ENCODE data around the gene CHD5.
"Not testable (repeated sequence)": the region's sequence is repeated elsewhere in the genome, so short reads cannot be mapped to it uniquely, and the experiment has no call there.

CHD5 gene

DNA sequence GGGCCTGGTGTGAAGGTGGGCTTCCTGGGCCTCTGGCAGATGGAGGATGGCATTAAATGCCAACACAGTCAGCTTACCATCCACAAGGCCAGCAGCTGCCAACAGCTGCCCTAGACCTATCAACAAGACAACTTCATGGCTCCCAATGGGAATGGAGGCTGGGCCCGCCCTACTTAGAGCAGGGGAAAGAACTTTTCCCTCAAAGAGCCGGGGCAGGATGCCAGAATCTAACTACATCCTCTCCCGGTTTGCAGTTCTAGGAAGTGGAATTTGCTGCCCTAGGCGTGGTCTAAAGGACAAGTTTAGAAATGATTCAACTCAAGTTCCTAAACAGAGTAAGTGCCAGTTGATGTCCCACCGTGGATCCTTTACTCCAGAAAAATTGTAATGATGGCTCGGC is 42.5 kb upstream of the CHD5 start:
- Histone ChIP-seq H2BK15ac (ENCODE audit: low read depth, poor library complexity, severe bottlenecking) (no peak overlapping the region), H2BK120ac (ENCODE audit: low read depth, low read length) (no peak overlapping the region), H3K27ac (ENCODE audit: low read length, poor library complexity, severe bottlenecking) (no peak overlapping the region), H3K14ac (ENCODE audit: low read length in 2 of 2) (no peak overlapping the region), H3K4me3 (ENCODE audit: insufficient read depth in 1 of 2, low read depth in 1 of 2, low read length in 2 of 2) (no peak overlapping the region), H3K36me3 (ENCODE audit: control insufficient read depth in 1 of 2, insufficient read depth in 2 of 2, low read depth in 1 of 2, low read length in 2 of 2) (peaks cover 40 to 50% of the 10 kb centered on the region in 2 experiments), H3K9ac (ENCODE audit: low read length) (no peak overlapping the region), H2BK12ac (ENCODE audit: low read length in 2 of 2) (no peak overlapping the region), H3K4me1 (ENCODE audit: control insufficient read depth, insufficient read depth, low read depth, low read length) (peaks cover 19% of the 10 kb centered on the region), H2AK5ac (ENCODE audit: low read length, severe bottlenecking) (no peak overlapping the region), H2BK5ac (ENCODE audit: low read depth, low read length, poor library complexity, severe bottlenecking) (no peak overlapping the region), H3K27me3 (ENCODE audit: control insufficient read depth in 1 of 2, insufficient read depth in 1 of 2, low read length in 2 of 2) (no peaks in the 10 kb centered on the region), H3K23ac (ENCODE audit: low read length in 2 of 2) (no peak overlapping the region), H3K4ac (ENCODE audit: low read depth in 1 of 2, low read length in 2 of 2) (no peak overlapping the region), H3K18ac (ENCODE audit: low read depth in 1 of 2, low read length in 2 of 2) (no peak overlapping the region), H4K8ac (ENCODE audit: low read length) (no peak overlapping the region), H3K4me2 (ENCODE audit: low read length, poor library complexity, severe bottlenecking) (no peak overlapping the region), H2AFZ (ENCODE audit: low read depth, low read length) (no peak overlapping the region), H4K91ac (ENCODE audit: low read length) (no peak overlapping the region), H3K9me3 (ENCODE audit: control insufficient read depth, low read length) (no peaks in the 10 kb centered on the region), H3K79me1 (replicated peaks; ENCODE audit: low read length, poor library complexity, severe bottlenecking) (peaks cover 14% of the 10 kb centered on the region)
- 91% methylated on average over 6 of the region's 6 CpGs for WGBS
- no peak for DNase-seq

DNA sequence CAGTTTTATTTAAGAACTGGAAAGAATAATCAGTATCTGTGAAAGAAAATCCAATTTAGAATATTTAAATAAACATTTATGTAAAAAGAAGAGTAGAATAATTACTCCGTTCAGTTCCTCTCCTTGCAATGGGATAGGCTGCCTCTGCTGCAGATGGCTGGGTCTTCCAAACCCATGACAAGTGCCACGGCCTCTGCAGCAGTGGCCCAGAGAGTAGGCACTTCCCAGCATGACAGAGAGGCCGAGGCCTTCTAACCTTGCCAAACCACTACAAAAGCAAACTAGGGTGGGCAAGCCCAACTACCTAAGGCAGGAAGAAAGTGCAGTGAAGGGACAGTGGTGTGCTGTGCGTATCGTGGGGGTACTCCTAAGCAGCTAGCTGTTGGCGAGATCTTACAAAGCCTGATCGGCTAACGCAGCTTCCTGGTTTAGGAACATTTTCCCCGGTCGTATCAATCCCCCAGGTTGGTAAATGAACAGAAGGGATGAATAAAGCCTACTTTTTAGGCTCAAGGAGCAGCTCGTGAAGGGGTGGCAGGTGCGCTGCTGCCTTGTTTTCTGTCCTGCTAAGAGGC is 41.2 kb upstream of the CHD5 start:
- Histone ChIP-seq H3K9me3 (ENCODE audit: control insufficient read depth, low read length) (no peaks in the 10 kb centered on the region), H2BK5ac (ENCODE audit: low read depth, low read length, poor library complexity, severe bottlenecking) (no peak overlapping the region), H2BK15ac (ENCODE audit: low read depth, poor library complexity, severe bottlenecking) (no peak overlapping the region), H3K27me3 (ENCODE audit: control insufficient read depth in 1 of 2, insufficient read depth in 1 of 2, low read length in 2 of 2) (no peaks in the 10 kb centered on the region), H3K9ac (ENCODE audit: low read length) (no peak overlapping the region), H3K27ac (ENCODE audit: low read length, poor library complexity, severe bottlenecking) (no peak overlapping the region), H3K4ac (ENCODE audit: low read depth in 1 of 2, low read length in 2 of 2) (no peak overlapping the region), H4K8ac (ENCODE audit: low read length) (peak overlapping the region; percentile 46), H3K4me3 (ENCODE audit: insufficient read depth in 1 of 2, low read depth in 1 of 2, low read length in 2 of 2) (no peak overlapping the region), H3K4me2 (ENCODE audit: low read length, poor library complexity, severe bottlenecking) (no peak overlapping the region), H2AK5ac (ENCODE audit: low read length, severe bottlenecking) (no peak overlapping the region), H3K23ac (ENCODE audit: low read length in 2 of 2) (no peak overlapping the region), H2BK12ac (ENCODE audit: low read length in 2 of 2) (no peak overlapping the region), H2AFZ (ENCODE audit: low read depth, low read length) (no peak overlapping the region), H3K79me1 (replicated peaks; ENCODE audit: low read length, poor library complexity, severe bottlenecking) (peaks cover 11% of the 10 kb centered on the region), H2BK120ac (ENCODE audit: low read depth, low read length) (no peak overlapping the region), H3K14ac (ENCODE audit: low read length in 2 of 2) (no peak overlapping the region), H4K91ac (ENCODE audit: low read length) (no peak overlapping the region), H3K36me3 (ENCODE audit: control insufficient read depth in 1 of 2, insufficient read depth in 2 of 2, low read depth in 1 of 2, low read length in 2 of 2) (peaks cover 37 to 40% of the 10 kb centered on the region in 2 experiments), H3K18ac (ENCODE audit: low read depth in 1 of 2, low read length in 2 of 2) (no peak overlapping the region), H3K4me1 (ENCODE audit: control insufficient read depth, insufficient read depth, low read depth, low read length) (peaks cover 19% of the 10 kb centered on the region)
- DNase-seq: no peak
- WGBS: 89% methylated on average over 11 of the region's 12 CpGs

- Histone ChIP-seq H3K14ac (ENCODE audit: low read length in 2 of 2) (no peak overlapping the region), H2BK15ac (ENCODE audit: low read depth, poor library complexity, severe bottlenecking) (no peak overlapping the region), H2AFZ (ENCODE audit: low read depth, low read length) (no peak overlapping the region), H3K9me3 (ENCODE audit: control insufficient read depth, low read length) (no peaks in the 10 kb centered on the region), H2BK12ac (ENCODE audit: low read length in 2 of 2) (no peak overlapping the region), H2BK5ac (ENCODE audit: low read depth, low read length, poor library complexity, severe bottlenecking) (no peak overlapping the region), H4K8ac (ENCODE audit: low read length) (no peak overlapping the region), H3K23ac (ENCODE audit: low read length in 2 of 2) (no peak overlapping the region), H3K27me3 (ENCODE audit: control insufficient read depth in 1 of 2, insufficient read depth in 1 of 2, low read length in 2 of 2) (no peaks in the 10 kb centered on the region), H3K27ac (ENCODE audit: low read length, poor library complexity, severe bottlenecking) (no peak overlapping the region), H3K4me2 (ENCODE audit: low read length, poor library complexity, severe bottlenecking) (no peak overlapping the region), H2BK120ac (ENCODE audit: low read depth, low read length) (no peak overlapping the region), H3K4ac (ENCODE audit: low read depth in 1 of 2, low read length in 2 of 2) (no peak overlapping the region), H3K79me1 (replicated peaks; ENCODE audit: low read length, poor library complexity, severe bottlenecking) (peaks cover 5% of the 10 kb centered on the region), H2AK5ac (ENCODE audit: low read length, severe bottlenecking) (no peak overlapping the region), H4K91ac (ENCODE audit: low read length) (no peak overlapping the region), H3K9ac (ENCODE audit: low read length) (no peak overlapping the region), H3K4me1 (ENCODE audit: control insufficient read depth, insufficient read depth, low read depth, low read length) (peaks cover 19% of the 10 kb centered on the region), H3K4me3 (ENCODE audit: insufficient read depth in 1 of 2, low read depth in 1 of 2, low read length in 2 of 2) (no peak overlapping the region), H3K36me3 (ENCODE audit: control insufficient read depth in 1 of 2, insufficient read depth in 2 of 2, low read depth in 1 of 2, low read length in 2 of 2) (peaks cover 29 to 31% of the 10 kb centered on the region in 2 experiments), H3K18ac (ENCODE audit: low read depth in 1 of 2, low read length in 2 of 2) (no peak overlapping the region)
- DNase-seq: no peak
- WGBS: 86% methylated on average over 8 of the region's 8 CpGs
Measured at GRCh38 chr1:6220236-6220635, 40.1 kb upstream of the CHD5 start.

DNA sequence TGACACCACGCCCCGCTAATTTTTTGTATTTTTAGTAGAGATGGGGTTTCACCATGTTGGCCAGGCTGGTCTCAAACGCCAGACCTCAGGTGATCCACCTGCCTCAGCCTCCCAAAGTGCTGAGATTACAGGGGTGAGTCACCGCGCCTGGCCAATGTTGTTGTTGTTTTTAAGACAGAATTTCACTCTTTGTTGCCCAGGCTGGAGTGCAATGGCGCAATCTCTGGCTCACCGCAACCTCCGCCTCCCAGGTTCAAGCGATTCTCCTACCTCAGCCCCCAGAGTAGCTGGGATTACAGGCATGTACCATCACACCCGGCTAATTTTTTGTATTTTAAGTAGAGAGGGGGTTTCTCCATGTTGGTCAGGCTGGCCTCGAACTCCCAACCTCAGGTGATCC is 39.5 kb upstream of the CHD5 start:
- not testable (repeated sequence) for H2BK5ac ChIP-seq (ENCODE audit: low read depth, low read length, poor library complexity, severe bottlenecking); H2BK15ac ChIP-seq (ENCODE audit: low read depth, poor library complexity, severe bottlenecking); H3K14ac ChIP-seq (ENCODE audit: low read length in 2 of 2); H2BK120ac ChIP-seq (ENCODE audit: low read depth, low read length); H3K4ac ChIP-seq (ENCODE audit: low read depth in 1 of 2, low read length in 2 of 2); H2AFZ ChIP-seq (ENCODE audit: low read depth, low read length); H3K27ac ChIP-seq (ENCODE audit: low read length, poor library complexity, severe bottlenecking); H3K18ac ChIP-seq (ENCODE audit: low read depth in 1 of 2, low read length in 2 of 2); H2BK12ac ChIP-seq (ENCODE audit: low read length in 2 of 2); H3K79me1 ChIP-seq (replicated peaks; ENCODE audit: low read length, poor library complexity, severe bottlenecking); H3K27me3 ChIP-seq (ENCODE audit: control insufficient read depth in 1 of 2, insufficient read depth in 1 of 2, low read length in 2 of 2); H3K9me3 ChIP-seq (ENCODE audit: control insufficient read depth, low read length); H3K23ac ChIP-seq (ENCODE audit: low read length in 2 of 2); H4K8ac ChIP-seq (ENCODE audit: low read length); H3K9ac ChIP-seq (ENCODE audit: low read length); H4K91ac ChIP-seq (ENCODE audit: low read length); DNase-seq; H3K4me2 ChIP-seq (ENCODE audit: low read length, poor library complexity, severe bottlenecking); H3K4me3 ChIP-seq (ENCODE audit: insufficient read depth in 1 of 2, low read depth in 1 of 2, low read length in 2 of 2); H2AK5ac ChIP-seq (ENCODE audit: low read length, severe bottlenecking)
- 94% methylated on average over 11 of the region's 11 CpGs for WGBS
- Histone ChIP-seq H3K36me3 (ENCODE audit: control insufficient read depth in 1 of 2, insufficient read depth in 2 of 2, low read depth in 1 of 2, low read length in 2 of 2) (peaks cover 23 to 25% of the 10 kb centered on the region in 2 experiments), H3K4me1 (ENCODE audit: control insufficient read depth, insufficient read depth, low read depth, low read length) (peaks cover 13% of the 10 kb centered on the region)
